SW480 (cell line): ENCODE data around the gene SLC1A4.
A peak's percentile ranks its signal among the peaks of the same experiment; 100 is the strongest.

Source experiments
- DNase-seq: peaks from one replicate; pipeline ENCODE4 v3.0.0-alpha.2; 2016; ENCODE audit warnings: low spot score

Gene SLC1A4

GRCh38 chr2:65053199-65053598 lies 64.0 kb downstream of the SLC1A4 start:
- DNase-seq: no peak

- no peak for DNase-seq
Observed at GRCh38 chr2:65054749-65055421, 65.7 kb downstream of the SLC1A4 start.

- DNase-seq: no peak
Observed at GRCh38 chr2:65055422-65056214, 66.4 kb downstream of the SLC1A4 start.

GRCh38 chr2:65056215-65057053 lies 67.2 kb downstream of the SLC1A4 start, which contains the start of gene CEP68:
TSS of gene CEP68 (plus strand) at chr2:65056416. CDS start at chr2:65069445, 13,029 bp downstream.
- DNase-seq: peak; percentile 98

- DNase-seq: no peak
Observed at GRCh38 chr2:65057054-65057375, 67.8 kb downstream of the SLC1A4 start.

- peak; percentile 72 for DNase-seq
Observed at GRCh38 chr2:65057391-65058052, 68.3 kb downstream of the SLC1A4 start.

- no peak for DNase-seq
Observed at GRCh38 chr2:65059071-65059470, 69.9 kb downstream of the SLC1A4 start.

- no peak for DNase-seq
Observed at GRCh38 chr2:65061146-65061909, 72.1 kb downstream of the SLC1A4 start.

- DNase-seq: no peak
Observed at GRCh38 chr2:65061910-65062339, 72.7 kb downstream of the SLC1A4 start.

GRCh38 chr2:65062843-65063825 lies 73.9 kb downstream of the SLC1A4 start:
- DNase-seq: no peak

GRCh38 chr2:65064728-65065552 lies 75.7 kb downstream of the SLC1A4 start:
- no peak for DNase-seq

GRCh38 chr2:65067806-65068553 lies 78.8 kb downstream of the SLC1A4 start:
- no peak for DNase-seq

- DNase-seq: no peak
Observed at GRCh38 chr2:65069439-65069824, 80.2 kb downstream of the SLC1A4 start.

- peak; percentile 89 for DNase-seq
Observed at GRCh38 chr2:65070172-65070830, 81.1 kb downstream of the SLC1A4 start.

- no peak for DNase-seq
Observed at GRCh38 chr2:65070856-65071255, 81.7 kb downstream of the SLC1A4 start.

GRCh38 chr2:65071499-65072180 lies 82.4 kb downstream of the SLC1A4 start:
- DNase-seq: no peak
